RKO (cell line): ENCODE measurements around the gene ZNF483.
"Not testable (repeated sequence)": the region's sequence is repeated elsewhere in the genome, so short reads cannot be mapped to it uniquely, and the experiment has no call there.

ENCODE experiments used
- DNase-seq: peaks from one replicate; pipeline ENCODE4 v3.0.0-alpha.2; 2016; ENCODE audit warnings: low spot score

The ZNF483 gene

GRCh38 chr9:111610845-111611244 lies 85.9 kb downstream of the ZNF483 start:
- DNase-seq, result no peak

GRCh38 chr9:111613436-111614040 lies 88.6 kb downstream of the ZNF483 start:
- DNase-seq, result no peak

GRCh38 chr9:111615928-111616327 lies 90.9 kb downstream of the ZNF483 start:
- DNase-seq, result no peak

- DNase-seq, result not testable (repeated sequence)
Observed at GRCh38 chr9:111617349-111617748, 92.4 kb downstream of the ZNF483 start.

GRCh38 chr9:111621895-111622480 lies 97.0 kb downstream of the ZNF483 start:
- peak; percentile 74 for DNase-seq

GRCh38 chr9:111622626-111623025 lies 97.6 kb downstream of the ZNF483 start:
- DNase-seq, result peak; percentile 63
